IMR-90 (cell line): ENCODE results near the gene DPF1. TPM values are rescaled to one million over a fixed set of nuclear protein-coding genes. Genes with fewer than 3 reads are reported as not detected.
A peak's percentile ranks its signal among the peaks of the same experiment; 100 is the strongest.

Source experiments
- ATAC-seq: fragments of 200-7000 bp; cut with Tn5 transposase; 2 replicates; pipeline ENCODE4 v1.9.1; 2020; ENCODE audit warnings: low read depth, mild to moderate bottlenecking, moderate library complexity
- BruUV-seq: library from RNA; stranded (reverse); fragments of 400-500 nt; replicated peaks from 2 replicates; lab custom pipeline; 2021; lab: Mats Ljungman, UMichigan
- CTCF ChIA-PET: fragments of 300-600 bp; formaldehyde crosslinking; extraction: SDS; loops from one replicate; lab custom pipeline; 2021; ENCODE audit warnings: antibody characterized with exemption; lab: Yijun Ruan, JAX
- POLR2A ChIA-PET: fragments of 300-600 bp; sonication (Branson Sonifier 250); formaldehyde crosslinking; loops from one replicate; lab custom pipeline; 2022; ENCODE audit warnings: antibody characterized with exemption; ENCODE audit not compliant: unreplicated experiment; lab: Charles Lee
- DNase-seq: peaks from one replicate; pipeline ENCODE4 v3.0.0; 2013
- H2AFZ ChIP-seq: replicated peaks from 2 replicates; pipeline ENCODE3; 2013; ENCODE audit warnings: low read length, mild to moderate bottlenecking; ENCODE audit not compliant: poor library complexity
- H2AK5ac ChIP-seq: 2 replicates; pipeline ENCODE4 v1.6.1; 2013; ENCODE audit warnings: low read depth, low read length, inconsistent platforms
- H2AK9ac ChIP-seq: replicated peaks from 2 replicates; pipeline ENCODE3; 2013; ENCODE audit warnings: mild to moderate bottlenecking, low read depth, low read length, moderate library complexity; ENCODE audit not compliant: poor library complexity
- H2BK120ac ChIP-seq: 2 replicates; pipeline ENCODE4 v1.6.1; 2013; ENCODE audit warnings: low read depth, low read length, inconsistent platforms
- H2BK15ac ChIP-seq: 3 replicates; pipeline ENCODE4 v1.6.1; 2013; ENCODE audit warnings: low read depth, low read length, inconsistent platforms
- H2BK20ac ChIP-seq: 2 replicates; pipeline ENCODE4 v1.6.1; 2013; ENCODE audit warnings: low read depth, mild to moderate bottlenecking, inconsistent platforms, low read length, moderate library complexity
- H2BK5ac ChIP-seq: 2 replicates; pipeline ENCODE4 v1.6.1; 2013; ENCODE audit warnings: mild to moderate bottlenecking, low read depth, low read length, inconsistent platforms; ENCODE audit not compliant: poor library complexity, severe bottlenecking
- H3K14ac ChIP-seq: replicated peaks from 2 replicates; pipeline ENCODE4 v1.6.1; 2013; ENCODE audit warnings: low read depth, low read length, inconsistent platforms
- H3K18ac ChIP-seq: 2 replicates; pipeline ENCODE4 v1.6.1; 2013; ENCODE audit warnings: low read depth, low read length, control low read depth
- H3K23ac ChIP-seq: 2 replicates; pipeline ENCODE4 v1.6.1; 2013; ENCODE audit warnings: low read depth, low read length, inconsistent platforms
- H3K27ac ChIP-seq: 2 replicates; pipeline ENCODE4 v1.5.1; 2013; ENCODE audit warnings: mild to moderate bottlenecking, control low read depth, low read length; ENCODE audit not compliant: insufficient read depth
- H3K27me3 ChIP-seq: 2 replicates; pipeline ENCODE4 v1.6.1; 2013; ENCODE audit warnings: low read length; ENCODE audit not compliant: control insufficient read depth, insufficient read depth
- H3K36me3 ChIP-seq: 2 replicates; pipeline ENCODE4 v1.6.1; 2013; ENCODE audit warnings: low read length, mixed read lengths; ENCODE audit not compliant: control insufficient read depth, insufficient read depth
- H3K4ac ChIP-seq: 2 replicates; pipeline ENCODE4 v1.6.1; 2013; ENCODE audit warnings: low read depth, low read length, inconsistent platforms
- H3K4me1 ChIP-seq: 2 replicates; pipeline ENCODE4 v1.6.1; 2013; ENCODE audit warnings: low read length, mixed read lengths; ENCODE audit not compliant: control insufficient read depth, insufficient read depth
- H3K4me2 ChIP-seq: 2 replicates; pipeline ENCODE4 v1.6.1; 2013; ENCODE audit warnings: low read depth, mild to moderate bottlenecking, control low read depth, low read length, moderate library complexity
- H3K4me3 ChIP-seq: 2 replicates; pipeline ENCODE4 v1.5.1; 2013; ENCODE audit warnings: low read depth, mild to moderate bottlenecking, control low read depth, low read length, moderate library complexity; ENCODE audit not compliant: insufficient read depth
- H3K56ac ChIP-seq: 2 replicates; pipeline ENCODE4 v1.6.1; 2013; ENCODE audit warnings: low read length, inconsistent platforms; ENCODE audit not compliant: insufficient read depth; ENCODE audit errors: extremely low read depth
- H3K79me1 ChIP-seq, 2 experiments: 2 replicates each; pipeline ENCODE4 v1.6.1; 2013; ENCODE audit warnings: low read length in 2 of 2, inconsistent platforms in 1 of 2, low read depth in 1 of 2
- H3K9ac ChIP-seq: 2 replicates; pipeline ENCODE4 v1.6.1; 2013; ENCODE audit warnings: low read depth, low read length, control low read depth
- H3K9me1 ChIP-seq: 2 replicates; pipeline ENCODE4 v1.6.1; 2013; ENCODE audit warnings: low read length, inconsistent platforms; ENCODE audit not compliant: insufficient read depth
- H3K9me3 ChIP-seq: 2 replicates; pipeline ENCODE4 v1.6.1; 2013; ENCODE audit warnings: low read length; ENCODE audit not compliant: control insufficient read depth, insufficient read depth
- H4K20me1 ChIP-seq: 2 replicates; pipeline ENCODE4 v1.6.1; 2013; ENCODE audit warnings: low read length, inconsistent platforms; ENCODE audit not compliant: insufficient read depth
- H4K5ac ChIP-seq: 2 replicates; pipeline ENCODE4 v1.6.1; 2013; ENCODE audit warnings: mild to moderate bottlenecking, low read depth, low read length, control low read depth
- H4K8ac ChIP-seq, 2 experiments: 2 replicates each; pipeline ENCODE4 v1.6.1; 2013; ENCODE audit warnings: low read depth in 2 of 2, low read length in 2 of 2, control low read depth in 1 of 2, inconsistent platforms in 1 of 2
- H4K91ac ChIP-seq: 2 replicates; pipeline ENCODE4 v1.6.1; 2013; ENCODE audit warnings: low read depth, low read length, inconsistent platforms; ENCODE audit not compliant: insufficient read depth
- BHLHE40 ChIP-seq: fragments of 150-350 bp; IDR thresholded peaks from 2 replicates; pipeline ENCODE4 v1.6.1; 2016; ENCODE audit warnings: mild to moderate bottlenecking, low read depth, low read length
- CEBPB ChIP-seq: IDR thresholded peaks from 2 replicates; pipeline ENCODE4 v1.6.1; 2012; ENCODE audit warnings: low read depth, low read length, improper control_type of control experiment
- CHD1 ChIP-seq: IDR thresholded peaks from 2 replicates; pipeline ENCODE4 v1.6.1; 2012; ENCODE audit warnings: low read depth, low read length, improper control_type of control experiment
- CTCF ChIP-seq: conservative IDR thresholded peaks from 2 replicates; pipeline ENCODE4 v1.5.1; 2012; ENCODE audit warnings: mild to moderate bottlenecking, low read depth, low read length, improper control_type of control experiment
- ELK1 ChIP-seq: fragments of 150-350 bp; IDR thresholded peaks from 2 replicates; pipeline ENCODE4 v1.6.1; 2016; ENCODE audit warnings: low read depth, mild to moderate bottlenecking, low read length, moderate library complexity, borderline replicate concordance
- FOS ChIP-seq: fragments of 150-350 bp; IDR thresholded peaks from 2 replicates; pipeline ENCODE4 v1.6.1; 2016; ENCODE audit warnings: low read depth, low read length
- MAFK ChIP-seq: IDR thresholded peaks from 2 replicates; pipeline ENCODE4 v1.6.1; 2012; ENCODE audit warnings: low read depth, low read length, improper control_type of control experiment
- MAZ ChIP-seq: IDR thresholded peaks from 2 replicates; pipeline ENCODE4 v1.6.1; 2012; ENCODE audit warnings: low read depth, mild to moderate bottlenecking, low read length, improper control_type of control experiment, moderate library complexity, borderline replicate concordance
- MXI1 ChIP-seq: IDR thresholded peaks from 2 replicates; pipeline ENCODE4 v1.6.1; 2012; ENCODE audit warnings: low read depth, mild to moderate bottlenecking, low read length, moderate library complexity, borderline replicate concordance
- NFE2L2 ChIP-seq: fragments of 150-350 bp; IDR thresholded peaks from 2 replicates; pipeline ENCODE4 v1.6.1; 2016; ENCODE audit warnings: low read depth, mild to moderate bottlenecking, low read length
- POLR2A ChIP-seq: IDR thresholded peaks from 2 replicates; pipeline ENCODE4 v1.6.1; 2012; ENCODE audit warnings: mild to moderate bottlenecking, low read depth, low read length
- RAD21 ChIP-seq: IDR thresholded peaks from 2 replicates; pipeline ENCODE4 v1.6.1; 2012; ENCODE audit warnings: low read length, improper control_type of control experiment
- RCOR1 ChIP-seq: IDR thresholded peaks from 2 replicates; pipeline ENCODE4 v1.6.1; 2012; ENCODE audit warnings: mild to moderate bottlenecking, low read length, improper control_type of control experiment; ENCODE audit not compliant: insufficient replicate concordance
- RFX5 ChIP-seq: IDR thresholded peaks from 2 replicates; pipeline ENCODE4 v1.8.0; 2012; ENCODE audit warnings: low read depth, mild to moderate bottlenecking, low read length, moderate library complexity
- SMC3 ChIP-seq: fragments of 150-350 bp; IDR thresholded peaks from 2 replicates; pipeline ENCODE4 v1.6.1; 2016; ENCODE audit warnings: low read depth, mild to moderate bottlenecking, antibody characterized with exemption, low read length, moderate library complexity
- USF2 ChIP-seq: fragments of 150-350 bp; IDR thresholded peaks from 2 replicates; pipeline ENCODE4 v1.6.1; 2017; ENCODE audit warnings: mild to moderate bottlenecking, antibody characterized with exemption, low read length, low read depth
- WGBS, 2 experiments: methylation state at CpG; one replicate each; pipeline versions ENCODE4 v1.1.5 to v1.1.7; 2013; ENCODE audit warnings: missing lambda C conversion rate in 2 of 2; ENCODE audit not compliant: insufficient read length in 1 of 2; ENCODE audit errors: extremely low coverage in 2 of 2; 5-methylcytosine and 5-hydroxymethylcytosine counted together
- dilution Hi-C: fragments of 300-500 bp; cut with HindIII; formaldehyde crosslinking; loops from one replicate; pipeline ENCODE4 v1.14.3; 2018; ENCODE audit warnings: low sequenced_read_pairs; ENCODE audit not compliant: unreplicated experiment
- in situ Hi-C: fragments of 300-500 bp; cut with MboI; formaldehyde crosslinking; loops from 3 replicates; pipeline ENCODE4 v1.14.3; 2019; ENCODE audit warnings: low sequenced_read_pairs, inconsistent platforms, mixed read lengths
- intact Hi-C: fragments of 100-400 bp; cut with micrococcal nuclease; formaldehyde crosslinking; loops from 2 replicates; pipeline ENCODE4 v1.10.0; 2022
- polyA plus RNA-seq, 3 experiments: library from polyadenylated mRNA; depleted of rRNA; stranded (reverse); fragments of >200 nt; gene quantifications; 2 replicates each; pipeline ENCODE4 v1.2.3, GENCODE V29; 2012; ENCODE audit warnings: low replicate concordance in 1 of 3
- total RNA-seq: library from RNA; depleted of rRNA; stranded (reverse); fragments of >200 nt; gene quantifications from 2 replicates; pipeline ENCODE4 v1.2.3, GENCODE V29; 2012

The DPF1 gene
- total and polyA plus RNA-seq, 2 of the 4 experiments (the other 2 are of a cell fraction): 3.2 to 5.5 TPM

GRCh38 chr19:38247734-38248268, 23.8 kb upstream of the DPF1 start:
- TF ChIP-seq RAD21: no peak
- no peak for TF ChIP-seq FOS
- no peak for TF ChIP-seq ELK1
- no peak for TF ChIP-seq SMC3
- no peak for TF ChIP-seq POLR2A
- no peak for TF ChIP-seq USF2
- no peak for TF ChIP-seq MAFK
- no peak for TF ChIP-seq MAZ
- TF ChIP-seq NFE2L2: no peak
- TF ChIP-seq CHD1: no peak
- no peak for TF ChIP-seq MXI1
- no peak for TF ChIP-seq RFX5
- TF ChIP-seq BHLHE40: no peak
- TF ChIP-seq CEBPB: no peak
- TF ChIP-seq RCOR1: no peak
- TF ChIP-seq CTCF: no peak
- no peaks in the 10 kb centered on the region for H3K27me3 ChIP-seq
- BruUV-seq: no TSS peak
- H4K91ac ChIP-seq: no peak overlapping the region
- H2BK20ac ChIP-seq: no peak overlapping the region
- H3K23ac ChIP-seq: no peak overlapping the region
- H2AK5ac ChIP-seq: peak overlapping the region; percentile 70
- no peak overlapping the region for H3K14ac ChIP-seq
- H4K5ac ChIP-seq: no peak overlapping the region
- no peak overlapping the region for H3K9ac ChIP-seq
- H4K20me1 ChIP-seq: no peaks in the 10 kb centered on the region
- WGBS, 2 experiments: no CpG with 5 or more reads among the region's 9 CpGs
- ChIA-PET POLR2A (no interaction called here), CTCF (interaction anchor here (0.6 kb wide), 1 partner anchor 88 kb away, joined by 3 read pairs; no protein-coding TSS in a partner anchor)
- no peak for DNase-seq
- ATAC-seq: no peak
- H3K4me3 ChIP-seq: no peak overlapping the region
- in situ Hi-C loops: loop anchor here (25.0 kb wide), 1 partner anchor 390 kb away; the partner anchor contains the start of gene ACTN4
- no peak overlapping the region for H2AK9ac ChIP-seq
- H2BK15ac ChIP-seq: 0 out of 3 replicates have a peak overlapping the region, but pooled peaks have one; percentile 3
- H3K4me2 ChIP-seq: no peak overlapping the region
- H2AFZ ChIP-seq: peak overlapping the region; percentile 14
- H3K9me3 ChIP-seq: no peaks in the 10 kb centered on the region
- H2BK5ac ChIP-seq: no peak overlapping the region
- H3K79me1 ChIP-seq: no peaks in the 10 kb centered on the region
- no peak overlapping the region for H2BK120ac ChIP-seq
- no peak overlapping the region for H3K56ac ChIP-seq
- no peak overlapping the region for H4K8ac ChIP-seq
- H3K36me3 ChIP-seq: no peaks in the 10 kb centered on the region
- H3K18ac ChIP-seq: no peak overlapping the region
- dilution Hi-C loops: no loop called here
- H3K4ac ChIP-seq: no peak overlapping the region
- intact Hi-C loops: no loop called here
- peaks cover 3% of the 10 kb centered on the region; the same call in 1 of the 2 replicates for H3K9me1 ChIP-seq
- H3K27ac ChIP-seq: no peak overlapping the region
- peaks cover 24% of the 10 kb centered on the region for H3K4me1 ChIP-seq
